ENCODE data around the gene PRRX2.

The PRRX2 gene

DNA sequence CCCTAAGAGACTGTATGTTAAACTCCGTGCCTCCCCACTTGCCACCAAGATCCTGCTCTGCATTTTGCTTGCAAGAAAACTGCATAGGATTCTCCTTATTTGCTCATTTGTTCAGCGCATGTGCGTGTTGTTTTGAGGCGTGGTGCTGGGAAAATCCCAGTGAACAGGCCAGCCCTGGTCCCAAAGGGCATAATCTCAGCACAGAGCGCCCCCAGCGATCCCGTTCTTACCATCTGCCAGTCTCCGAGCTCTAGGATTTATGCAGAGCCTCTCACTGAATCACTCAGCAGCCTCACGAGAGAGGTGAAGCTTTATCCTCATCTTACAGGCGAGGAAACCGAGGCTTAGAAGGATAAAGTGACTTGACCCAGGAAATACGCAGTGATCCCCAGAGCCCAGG lies 11.5 kb downstream of the PRRX2 start:
- Histone ChIP-seq H3K18ac (ENCODE audit: low read length) (no peak overlapping the region), H4K5ac (ENCODE audit: low read length) (no peak overlapping the region), H2BK5ac (ENCODE audit: low read length) (no peak overlapping the region), H3K4me3 (ENCODE audit: low read length) (no peak overlapping the region), H3K56ac (ENCODE audit: low read length) (no peak overlapping the region), H3K79me2 (ENCODE audit: control insufficient read depth, insufficient read depth, low read length) (no peaks in the 10 kb centered on the region), H3K27ac (ENCODE audit: low read depth, low read length) (no peak overlapping the region), H3K9ac (ENCODE audit: low read length) (no peak overlapping the region), H2BK15ac (replicated peaks; ENCODE audit: low read depth) (no peak overlapping the region), H2BK120ac (ENCODE audit: low read depth, low read length) (no peak overlapping the region), H3K36me3 (ENCODE audit: control insufficient read depth, insufficient read depth, low read length) (no peaks in the 10 kb centered on the region), H3K79me1 (ENCODE audit: low read length) (no peaks in the 10 kb centered on the region), H3K4me2 (ENCODE audit: low read length) (no peak overlapping the region), H3K4me1 (ENCODE audit: control insufficient read depth, low read depth, low read length) (no peaks in the 10 kb centered on the region), H3K4ac (ENCODE audit: low read depth, low read length) (no peak overlapping the region), H2AK5ac (ENCODE audit: low read length) (no peak overlapping the region), H3K27me3 (ENCODE audit: insufficient read depth, low read length, poor library complexity) (no peaks in the 10 kb centered on the region), H3K23ac (ENCODE audit: low read length) (no peak overlapping the region), H4K8ac (ENCODE audit: low read depth, low read length) (no peak overlapping the region)
- WGBS (ENCODE audit: extremely low coverage, insufficient coverage, low lambda C conversion rate), result no CpG with 5 or more reads among the region's 12 CpGs
- no peak for DNase-seq

DNA sequence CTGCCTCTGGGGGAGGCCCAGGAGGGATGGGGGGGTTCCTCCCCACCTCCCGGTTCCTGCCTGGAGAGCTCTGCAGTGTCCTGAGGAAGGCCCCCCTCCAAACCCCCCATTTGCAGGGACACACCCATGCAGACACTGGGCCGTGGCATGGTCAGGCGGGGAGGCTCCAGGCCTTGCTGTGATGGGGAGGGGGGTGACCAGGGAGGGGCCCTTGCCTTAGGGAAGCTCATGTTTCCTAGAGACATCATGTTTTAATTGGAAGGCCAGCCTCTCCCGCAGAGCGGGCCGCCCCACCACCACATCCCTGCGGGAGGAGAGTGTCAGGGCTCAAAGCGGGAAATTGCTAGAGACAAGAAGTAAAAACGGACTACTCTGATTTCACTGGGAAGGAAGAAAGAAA lies 12.0 kb downstream of the PRRX2 start:
- H3K27me3 ChIP-seq (ENCODE audit: insufficient read depth, low read length, poor library complexity), result no peaks in the 10 kb centered on the region
- no CpG with 5 or more reads among the region's 9 CpGs for WGBS (ENCODE audit: extremely low coverage, insufficient coverage, low lambda C conversion rate)
- H3K27ac ChIP-seq (ENCODE audit: low read depth, low read length), result no peak overlapping the region

DNA sequence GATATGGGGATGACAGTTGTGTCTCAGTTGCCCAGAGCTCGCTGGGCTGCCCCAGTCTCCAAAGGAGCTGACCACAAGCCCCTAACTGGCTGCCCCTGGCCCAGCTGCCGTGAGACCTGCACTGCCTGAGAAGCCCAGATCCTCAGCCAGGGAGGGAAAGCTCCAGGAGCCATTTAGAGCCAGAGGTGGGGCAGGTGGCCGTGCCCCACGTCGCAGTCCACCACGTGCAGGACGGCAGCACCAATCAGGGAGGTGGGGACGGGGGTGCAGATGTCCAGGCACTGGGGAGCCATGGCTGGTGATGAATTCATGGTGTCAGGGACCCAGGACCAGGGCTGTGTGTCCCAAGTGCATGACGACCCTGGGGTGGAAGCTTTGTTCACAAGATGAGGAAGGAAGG lies 13.4 kb downstream of the PRRX2 start:
- DNase-seq, result no peak
- Histone ChIP-seq H3K23ac (ENCODE audit: low read length) (no peak overlapping the region), H4K8ac (ENCODE audit: low read depth, low read length) (no peak overlapping the region), H2BK120ac (ENCODE audit: low read depth, low read length) (no peak overlapping the region), H3K79me1 (ENCODE audit: low read length) (no peaks in the 10 kb centered on the region), H3K4me3 (ENCODE audit: low read length) (no peak overlapping the region), H3K27me3 (ENCODE audit: insufficient read depth, low read length, poor library complexity) (no peaks in the 10 kb centered on the region), H3K36me3 (ENCODE audit: control insufficient read depth, insufficient read depth, low read length) (no peaks in the 10 kb centered on the region), H3K4me1 (ENCODE audit: control insufficient read depth, low read depth, low read length) (no peaks in the 10 kb centered on the region), H2BK15ac (replicated peaks; ENCODE audit: low read depth) (no peak overlapping the region), H3K9ac (ENCODE audit: low read length) (no peak overlapping the region), H3K56ac (ENCODE audit: low read length) (no peak overlapping the region), H3K18ac (ENCODE audit: low read length) (no peak overlapping the region), H3K4me2 (ENCODE audit: low read length) (no peak overlapping the region), H2AK5ac (ENCODE audit: low read length) (no peak overlapping the region), H3K79me2 (ENCODE audit: control insufficient read depth, insufficient read depth, low read length) (no peaks in the 10 kb centered on the region), H3K27ac (ENCODE audit: low read depth, low read length) (no peak overlapping the region), H3K4ac (ENCODE audit: low read depth, low read length) (no peak overlapping the region), H4K5ac (ENCODE audit: low read length) (no peak overlapping the region), H2BK5ac (ENCODE audit: low read length) (no peak overlapping the region)
- no CpG with 5 or more reads among the region's 9 CpGs for WGBS (ENCODE audit: extremely low coverage, insufficient coverage, low lambda C conversion rate)

More for the DNA sequence above, 12.0 kb downstream of the PRRX2 start:
- DNase-seq, result no peak
- no peak overlapping the region for H2BK120ac ChIP-seq (ENCODE audit: low read depth, low read length)
- no peak overlapping the region for H2BK15ac ChIP-seq (replicated peaks; ENCODE audit: low read depth)
- H2BK5ac ChIP-seq (ENCODE audit: low read length), result no peak overlapping the region
- no peaks in the 10 kb centered on the region for H3K4me1 ChIP-seq (ENCODE audit: control insufficient read depth, low read depth, low read length)
- H3K23ac ChIP-seq (ENCODE audit: low read length), result no peak overlapping the region
- no peak overlapping the region for H3K4me2 ChIP-seq (ENCODE audit: low read length)
- H3K56ac ChIP-seq (ENCODE audit: low read length), result no peak overlapping the region
- H3K4me3 ChIP-seq (ENCODE audit: low read length), result no peak overlapping the region
- no peak overlapping the region for H4K5ac ChIP-seq (ENCODE audit: low read length)
- no peaks in the 10 kb centered on the region for H3K36me3 ChIP-seq (ENCODE audit: control insufficient read depth, insufficient read depth, low read length)
- no peak overlapping the region for H4K8ac ChIP-seq (ENCODE audit: low read depth, low read length)
- H3K4ac ChIP-seq (ENCODE audit: low read depth, low read length), result no peak overlapping the region
- H3K9ac ChIP-seq (ENCODE audit: low read length), result no peak overlapping the region
- H3K79me1 ChIP-seq (ENCODE audit: low read length), result no peaks in the 10 kb centered on the region
- H3K18ac ChIP-seq (ENCODE audit: low read length), result no peak overlapping the region
- no peak overlapping the region for H2AK5ac ChIP-seq (ENCODE audit: low read length)
- no peaks in the 10 kb centered on the region for H3K79me2 ChIP-seq (ENCODE audit: control insufficient read depth, insufficient read depth, low read length)

DNA sequence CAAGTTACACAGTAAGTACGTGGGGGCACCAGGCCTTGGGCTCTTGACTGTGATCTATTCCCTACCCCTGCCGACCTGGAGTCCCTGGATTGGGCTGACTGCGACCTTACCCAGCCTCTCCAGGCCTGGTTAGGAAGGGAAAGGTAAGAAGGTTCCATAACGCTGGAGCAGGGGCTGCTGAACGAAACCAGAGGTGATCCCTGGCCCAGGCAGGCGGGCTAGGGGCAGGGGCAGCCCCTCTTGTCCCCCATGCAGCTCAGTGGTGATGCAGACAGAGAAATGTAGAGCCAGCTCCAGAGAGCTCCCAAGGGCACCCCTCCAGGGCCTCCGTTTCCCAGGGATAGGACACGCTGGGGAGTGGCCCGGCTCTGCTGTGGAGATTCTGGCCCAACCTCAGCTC lies 14.1 kb downstream of the PRRX2 start:
- Histone ChIP-seq H3K27me3 (ENCODE audit: insufficient read depth, low read length, poor library complexity) (no peaks in the 10 kb centered on the region), H2AK5ac (ENCODE audit: low read length) (no peak overlapping the region), H3K36me3 (ENCODE audit: control insufficient read depth, insufficient read depth, low read length) (no peaks in the 10 kb centered on the region), H3K4ac (ENCODE audit: low read depth, low read length) (no peak overlapping the region), H3K4me3 (ENCODE audit: low read length) (no peak overlapping the region), H2BK5ac (ENCODE audit: low read length) (no peak overlapping the region), H2BK15ac (replicated peaks; ENCODE audit: low read depth) (no peak overlapping the region), H2BK120ac (ENCODE audit: low read depth, low read length) (no peak overlapping the region), H3K9ac (ENCODE audit: low read length) (no peak overlapping the region), H3K56ac (ENCODE audit: low read length) (no peak overlapping the region), H3K79me2 (ENCODE audit: control insufficient read depth, insufficient read depth, low read length) (no peaks in the 10 kb centered on the region), H4K5ac (ENCODE audit: low read length) (no peak overlapping the region), H3K23ac (ENCODE audit: low read length) (no peak overlapping the region), H3K18ac (ENCODE audit: low read length) (no peak overlapping the region), H3K4me2 (ENCODE audit: low read length) (no peak overlapping the region), H4K8ac (ENCODE audit: low read depth, low read length) (no peak overlapping the region), H3K4me1 (ENCODE audit: control insufficient read depth, low read depth, low read length) (no peaks in the 10 kb centered on the region), H3K27ac (ENCODE audit: low read depth, low read length) (no peak overlapping the region), H3K79me1 (ENCODE audit: low read length) (no peaks in the 10 kb centered on the region)
- no peak for DNase-seq
- WGBS (ENCODE audit: extremely low coverage, insufficient coverage, low lambda C conversion rate), result no CpG with 5 or more reads among the region's 9 CpGs

DNA sequence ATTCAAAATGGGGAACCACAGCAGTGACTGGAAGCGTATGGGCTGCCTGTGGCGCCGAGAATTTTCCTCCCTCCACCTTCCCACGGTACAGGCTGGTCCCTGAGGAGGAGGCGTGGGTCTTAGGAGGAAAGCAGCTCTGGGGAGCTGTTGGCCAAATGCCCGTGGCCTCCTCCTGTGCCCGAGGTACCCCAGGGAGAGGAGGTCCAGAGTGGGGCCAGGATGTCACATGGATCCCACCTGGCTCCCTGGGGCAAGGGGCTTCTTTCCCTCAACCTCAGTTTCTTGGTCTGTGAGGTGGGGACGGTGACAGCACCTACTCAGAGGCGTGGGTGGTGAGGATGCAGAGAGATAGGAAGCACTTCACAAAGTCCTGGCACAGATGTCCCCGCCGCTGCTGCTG lies 16.5 kb downstream of the PRRX2 start:
- no peak overlapping the region for H4K5ac ChIP-seq (ENCODE audit: low read length)
- no peak overlapping the region for H3K27ac ChIP-seq (ENCODE audit: low read depth, low read length)
- no peak overlapping the region for H3K9ac ChIP-seq (ENCODE audit: low read length)
- H3K4me3 ChIP-seq (ENCODE audit: low read length), result no peak overlapping the region
- DNase-seq, result no peak
- H3K27me3 ChIP-seq (ENCODE audit: insufficient read depth, low read length, poor library complexity), result no peaks in the 10 kb centered on the region
- WGBS (ENCODE audit: extremely low coverage, insufficient coverage, low lambda C conversion rate), result no CpG with 5 or more reads among the region's 11 CpGs
- no peak overlapping the region for H4K8ac ChIP-seq (ENCODE audit: low read depth, low read length)
- no peak overlapping the region for H2AK5ac ChIP-seq (ENCODE audit: low read length)
- no peak overlapping the region for H3K56ac ChIP-seq (ENCODE audit: low read length)
- H3K36me3 ChIP-seq (ENCODE audit: control insufficient read depth, insufficient read depth, low read length), result no peaks in the 10 kb centered on the region
- H2BK120ac ChIP-seq (ENCODE audit: low read depth, low read length), result no peak overlapping the region
- no peak overlapping the region for H3K23ac ChIP-seq (ENCODE audit: low read length)
- no peak overlapping the region for H3K4ac ChIP-seq (ENCODE audit: low read depth, low read length)
- no peaks in the 10 kb centered on the region for H3K79me2 ChIP-seq (ENCODE audit: control insufficient read depth, insufficient read depth, low read length)
- H3K18ac ChIP-seq (ENCODE audit: low read length), result no peak overlapping the region
- no peak overlapping the region for H3K4me2 ChIP-seq (ENCODE audit: low read length)
- no peaks in the 10 kb centered on the region for H3K79me1 ChIP-seq (ENCODE audit: low read length)
- no peaks in the 10 kb centered on the region for H3K4me1 ChIP-seq (ENCODE audit: control insufficient read depth, low read depth, low read length)
- H2BK15ac ChIP-seq (replicated peaks; ENCODE audit: low read depth), result no peak overlapping the region
- no peak overlapping the region for H2BK5ac ChIP-seq (ENCODE audit: low read length)

DNA sequence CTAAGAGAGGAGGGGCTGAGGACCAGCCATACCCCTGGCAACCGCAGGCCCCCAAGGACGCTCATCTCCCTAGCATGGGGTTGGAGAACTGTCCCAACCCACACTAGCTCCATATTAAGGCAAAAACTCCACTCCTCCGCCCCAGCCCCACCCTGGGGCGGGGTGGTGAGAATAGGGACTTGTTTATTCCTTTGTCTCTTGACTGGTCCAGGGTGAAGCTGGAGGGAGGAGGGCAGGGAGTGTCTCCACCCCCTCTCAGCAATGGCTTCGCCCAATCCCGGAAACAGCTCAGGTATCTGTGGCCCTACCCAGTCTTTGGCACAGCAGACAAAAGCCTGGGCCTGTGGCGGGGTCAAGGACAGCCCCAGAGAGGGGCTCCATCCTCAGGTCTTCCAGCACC lies 16.9 kb downstream of the PRRX2 start:
- DNase-seq, result no peak
- Histone ChIP-seq H3K79me1 (ENCODE audit: low read length) (no peaks in the 10 kb centered on the region), H3K56ac (ENCODE audit: low read length) (no peak overlapping the region), H2BK5ac (ENCODE audit: low read length) (no peak overlapping the region), H3K4me3 (ENCODE audit: low read length) (no peak overlapping the region), H3K9ac (ENCODE audit: low read length) (no peak overlapping the region), H3K36me3 (ENCODE audit: control insufficient read depth, insufficient read depth, low read length) (no peaks in the 10 kb centered on the region), H2BK15ac (replicated peaks; ENCODE audit: low read depth) (no peak overlapping the region), H3K27me3 (ENCODE audit: insufficient read depth, low read length, poor library complexity) (no peaks in the 10 kb centered on the region), H3K4me1 (ENCODE audit: control insufficient read depth, low read depth, low read length) (no peaks in the 10 kb centered on the region), H2AK5ac (ENCODE audit: low read length) (no peak overlapping the region), H3K27ac (ENCODE audit: low read depth, low read length) (no peak overlapping the region), H2BK120ac (ENCODE audit: low read depth, low read length) (no peak overlapping the region), H3K4ac (ENCODE audit: low read depth, low read length) (no peak overlapping the region), H3K18ac (ENCODE audit: low read length) (no peak overlapping the region), H3K79me2 (ENCODE audit: control insufficient read depth, insufficient read depth, low read length) (no peaks in the 10 kb centered on the region), H3K23ac (ENCODE audit: low read length) (no peak overlapping the region), H3K4me2 (ENCODE audit: low read length) (no peak overlapping the region), H4K5ac (ENCODE audit: low read length) (no peak overlapping the region), H4K8ac (ENCODE audit: low read depth, low read length) (no peak overlapping the region)
- WGBS (ENCODE audit: extremely low coverage, insufficient coverage, low lambda C conversion rate), result no CpG with 5 or more reads among the region's 7 CpGs

Data from mesendoderm (in vitro differentiated cells).